ENCODE results near the gene TLN1.

TLN1 gene

GRCh38 chr9:35664531-35665470 lies 67.2 kb downstream of the TLN1 start, which contains the start of gene ARHGEF39:
TSS of gene ARHGEF39 (minus strand) at chr9:35665195. CDS start at chr9:35665169, 26 bp downstream.
- DNase-seq (ENCODE audit: low spot score), result peak; percentile 95

GRCh38 chr9:35662437-35662836 lies 69.6 kb downstream of the TLN1 start:
- DNase-seq (ENCODE audit: low spot score), result no peak

- DNase-seq (ENCODE audit: low spot score), result no peak
Measured at GRCh38 chr9:35661756-35662350, 70.1 kb downstream of the TLN1 start.

- peak; percentile 51 for DNase-seq (ENCODE audit: low spot score)
Measured at GRCh38 chr9:35660966-35661415, 71.0 kb downstream of the TLN1 start.

GRCh38 chr9:35659340-35659739 lies 72.7 kb downstream of the TLN1 start:
- peak; percentile 53 for DNase-seq (ENCODE audit: low spot score)

GRCh38 chr9:35658968-35659220 lies 73.1 kb downstream of the TLN1 start:
- peak; percentile 55 for DNase-seq (ENCODE audit: low spot score)

- peak; percentile 99 for DNase-seq (ENCODE audit: low spot score)
Measured at GRCh38 chr9:35658137-35658967, 73.6 kb downstream of the TLN1 start, which contains the start of gene CCDC107. TSS of gene CCDC107 (plus strand) at chr9:35658292. CDS start at chr9:35658380, 88 bp downstream.

GRCh38 chr9:35657546-35658136 lies 74.4 kb downstream of the TLN1 start, which contains the start of gene RMRP:
TSS of gene RMRP (minus strand) at chr9:35658019.
- peak; percentile 94 for DNase-seq (ENCODE audit: low spot score)

GRCh38 chr9:35656831-35657545 lies 75.0 kb downstream of the TLN1 start:
- peak; percentile 40 for DNase-seq (ENCODE audit: low spot score)

- no peak for DNase-seq (ENCODE audit: low spot score)
Measured at GRCh38 chr9:35656348-35656747, 75.6 kb downstream of the TLN1 start.

- no peak for DNase-seq (ENCODE audit: low spot score)
Measured at GRCh38 chr9:35653611-35654010, 78.4 kb downstream of the TLN1 start.

- no peak for DNase-seq (ENCODE audit: low spot score)
Measured at GRCh38 chr9:35652829-35653209, 79.2 kb downstream of the TLN1 start.

- DNase-seq (ENCODE audit: low spot score), result no peak
Measured at GRCh38 chr9:35651956-35652828, 79.8 kb downstream of the TLN1 start.

- no peak for DNase-seq (ENCODE audit: low spot score)
Measured at GRCh38 chr9:35650341-35651158, 81.4 kb downstream of the TLN1 start, which contains the start of gene SIT1. TSS of gene SIT1 (minus strand) at chr9:35650931. CDS start at chr9:35650853, 78 bp downstream.

GRCh38 chr9:35649431-35650340 lies 82.3 kb downstream of the TLN1 start:
- peak; percentile 50 for DNase-seq (ENCODE audit: low spot score)
